Testis (tissue), 2 donors: Measurements from ENCODE around the gene PDGFC.

Experiments
- POLR2A ChIP-seq: fragments of 450-650 bp; IDR thresholded peaks from one replicate; pipeline ENCODE4 v1.6.1; 2017; ENCODE audit warnings: antibody characterized with exemption, mild to moderate bottlenecking, moderate library complexity
- TF ChIP-seq, protein P1 (sequence below), 3 experiments: fragments of 450-650 bp in 2 of 3; fragments of 200-600 bp in 1 of 3; sonication (generic) in 1 of 3; IDR thresholded peaks; one replicate each; pipeline ENCODE4 v1.5.1; 2016 to 2019; ENCODE audit warnings: antibody characterized with exemption in 3 of 3, mild to moderate bottlenecking in 2 of 3, moderate library complexity in 1 of 3

DNA sequence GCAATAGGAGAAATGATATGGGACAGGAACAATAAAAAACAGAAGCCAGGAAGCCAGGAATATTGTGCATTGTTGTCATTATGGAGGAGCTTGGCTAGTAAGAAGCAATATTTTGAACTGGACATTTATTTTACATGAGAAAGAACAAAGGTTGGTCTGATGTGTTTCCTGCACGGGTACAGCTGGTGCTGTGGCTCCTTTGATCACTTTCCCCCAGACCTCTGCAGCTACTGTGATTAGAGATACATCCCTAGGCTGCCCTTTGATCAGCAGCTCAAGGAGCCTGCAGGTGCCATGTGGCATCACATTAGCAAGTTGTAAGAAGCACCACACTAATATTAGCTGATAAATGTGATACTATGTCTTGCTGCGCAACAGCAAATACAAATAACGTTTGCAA, 2.5 kb downstream of the PDGFC start:
- TF ChIP-seq, protein P1, sequence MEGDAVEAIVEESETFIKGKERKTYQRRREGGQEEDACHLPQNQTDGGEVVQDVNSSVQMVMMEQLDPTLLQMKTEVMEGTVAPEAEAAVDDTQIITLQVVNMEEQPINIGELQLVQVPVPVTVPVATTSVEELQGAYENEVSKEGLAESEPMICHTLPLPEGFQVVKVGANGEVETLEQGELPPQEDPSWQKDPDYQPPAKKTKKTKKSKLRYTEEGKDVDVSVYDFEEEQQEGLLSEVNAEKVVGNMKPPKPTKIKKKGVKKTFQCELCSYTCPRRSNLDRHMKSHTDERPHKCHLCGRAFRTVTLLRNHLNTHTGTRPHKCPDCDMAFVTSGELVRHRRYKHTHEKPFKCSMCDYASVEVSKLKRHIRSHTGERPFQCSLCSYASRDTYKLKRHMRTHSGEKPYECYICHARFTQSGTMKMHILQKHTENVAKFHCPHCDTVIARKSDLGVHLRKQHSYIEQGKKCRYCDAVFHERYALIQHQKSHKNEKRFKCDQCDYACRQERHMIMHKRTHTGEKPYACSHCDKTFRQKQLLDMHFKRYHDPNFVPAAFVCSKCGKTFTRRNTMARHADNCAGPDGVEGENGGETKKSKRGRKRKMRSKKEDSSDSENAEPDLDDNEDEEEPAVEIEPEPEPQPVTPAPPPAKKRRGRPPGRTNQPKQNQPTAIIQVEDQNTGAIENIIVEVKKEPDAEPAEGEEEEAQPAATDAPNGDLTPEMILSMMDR (IDR thresholded peaks at IDR 0.05): no peak
- no peak for TF ChIP-seq POLR2A
